ENCODE results near the gene ADI1. TPM values are rescaled to one million over a fixed set of nuclear protein-coding genes. Genes with fewer than 3 reads are reported as not detected.

ADI1 gene
- polyA plus RNA-seq, 1 of the 3 experiments (the other 2 are of a cell fraction): 67.2 TPM

DNA sequence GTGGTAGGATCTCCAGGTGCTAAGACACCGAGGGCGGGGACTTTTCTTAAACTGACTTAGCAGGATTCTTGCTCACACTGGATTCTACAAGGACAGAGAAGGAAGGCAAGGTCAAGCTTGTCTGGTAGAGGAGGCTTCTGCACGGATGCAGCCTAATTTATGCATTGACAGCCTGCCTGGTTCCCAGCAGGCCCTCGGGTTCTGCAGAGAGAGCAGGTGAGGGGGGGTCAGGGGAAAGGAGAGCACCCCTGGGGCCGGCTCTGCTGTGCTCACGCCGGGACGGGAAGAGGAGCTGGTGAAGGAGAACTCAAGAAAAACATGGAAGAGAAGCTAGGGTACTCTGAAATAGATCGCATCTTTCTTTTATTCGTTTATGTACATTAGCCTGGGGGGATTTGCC, 46.4 kb downstream of the ADI1 start:
- POLR2A ChIA-PET: no interaction called here
- CTCF ChIA-PET: interaction anchor here (0.9 to 15.2 kb wide), 4 partner anchors 10 to 51 kb away, joined by 3 to 127 read pairs (median 9); no protein-coding TSS in a partner anchor

DNA sequence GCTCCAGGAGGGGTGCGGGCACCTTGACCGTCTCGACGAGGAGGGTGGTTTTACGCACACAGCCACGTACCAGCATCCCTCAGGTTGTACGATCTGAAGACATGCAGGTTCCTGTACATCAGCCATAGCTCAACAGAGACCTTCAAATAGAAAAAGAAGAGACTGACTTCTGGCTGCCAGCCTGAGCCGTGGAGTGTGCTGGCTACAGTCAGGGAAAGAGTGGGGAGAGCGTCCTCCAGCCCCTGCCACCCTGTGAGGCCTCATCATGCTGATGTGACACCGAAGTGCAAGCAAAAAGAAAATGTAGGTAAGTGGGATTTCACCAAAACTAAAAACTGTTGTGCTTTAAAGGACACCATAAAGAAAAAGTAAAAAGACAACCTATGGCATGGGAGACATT, 47.0 kb downstream of the ADI1 start:
- ChIA-PET POLR2A (no interaction called here), CTCF (interaction anchor here (3.4 to 15.2 kb wide), 2 partner anchors 9 to 48 kb away, joined by 15 to 127 read pairs; no protein-coding TSS in a partner anchor)
- no peak for DNase-seq
- Histone ChIP-seq H4K20me1 (ENCODE audit: insufficient read depth) (no peaks in the 10 kb centered on the region), H3K4me2 (no peak overlapping the region), H3K4me3 (ENCODE audit: low read depth in 2 of 2, low read length in 1 of 2) (no peak overlapping the region), H3K79me2 (ENCODE audit: insufficient read depth) (no peaks in the 10 kb centered on the region), H3F3A (replicated peaks; ENCODE audit: insufficient read depth) (no peaks in the 10 kb centered on the region), H2AFZ (ENCODE audit: low read depth) (no peak overlapping the region), H3K36me3 (replicated peaks in 1 of 2; ENCODE audit: control insufficient read depth in 1 of 2, insufficient read depth in 2 of 2, low read length in 1 of 2) (peaks cover 6 to 56% of the 10 kb centered on the region in 2 experiments), H3K9me2 (no peaks in the 10 kb centered on the region), H3K9me3 (no peaks in the 10 kb centered on the region), H3K4me1 (ENCODE audit: control insufficient read depth in 1 of 2, insufficient read depth in 2 of 2, low read depth in 1 of 2, low read length in 1 of 2) (peaks cover 2 to 9% of the 10 kb centered on the region in 2 experiments; a peak in 2 of 4 replicates), H3K27me3 (ENCODE audit: insufficient read depth) (no peaks in the 10 kb centered on the region), H3K27ac (ENCODE audit: low read depth in 2 of 2, low read length in 1 of 2) (no peak overlapping the region; a peak in 1 of 4 replicates), H3K9ac (no peak overlapping the region)
- 98% methylated on average over 10 of the region's 10 CpGs for WGBS (ENCODE audit: low lambda C conversion rate)
- no peak for TF ChIP-seq EP300 (IDR thresholded peaks at IDR 0.05; ENCODE audit: borderline replicate concordance in 1 of 2, low read depth in 1 of 2, low read length in 1 of 2)
- TF ChIP-seq, protein P1, sequence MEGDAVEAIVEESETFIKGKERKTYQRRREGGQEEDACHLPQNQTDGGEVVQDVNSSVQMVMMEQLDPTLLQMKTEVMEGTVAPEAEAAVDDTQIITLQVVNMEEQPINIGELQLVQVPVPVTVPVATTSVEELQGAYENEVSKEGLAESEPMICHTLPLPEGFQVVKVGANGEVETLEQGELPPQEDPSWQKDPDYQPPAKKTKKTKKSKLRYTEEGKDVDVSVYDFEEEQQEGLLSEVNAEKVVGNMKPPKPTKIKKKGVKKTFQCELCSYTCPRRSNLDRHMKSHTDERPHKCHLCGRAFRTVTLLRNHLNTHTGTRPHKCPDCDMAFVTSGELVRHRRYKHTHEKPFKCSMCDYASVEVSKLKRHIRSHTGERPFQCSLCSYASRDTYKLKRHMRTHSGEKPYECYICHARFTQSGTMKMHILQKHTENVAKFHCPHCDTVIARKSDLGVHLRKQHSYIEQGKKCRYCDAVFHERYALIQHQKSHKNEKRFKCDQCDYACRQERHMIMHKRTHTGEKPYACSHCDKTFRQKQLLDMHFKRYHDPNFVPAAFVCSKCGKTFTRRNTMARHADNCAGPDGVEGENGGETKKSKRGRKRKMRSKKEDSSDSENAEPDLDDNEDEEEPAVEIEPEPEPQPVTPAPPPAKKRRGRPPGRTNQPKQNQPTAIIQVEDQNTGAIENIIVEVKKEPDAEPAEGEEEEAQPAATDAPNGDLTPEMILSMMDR (IDR thresholded peaks at IDR 0.05): no peak
- TF ChIP-seq, protein P2, sequence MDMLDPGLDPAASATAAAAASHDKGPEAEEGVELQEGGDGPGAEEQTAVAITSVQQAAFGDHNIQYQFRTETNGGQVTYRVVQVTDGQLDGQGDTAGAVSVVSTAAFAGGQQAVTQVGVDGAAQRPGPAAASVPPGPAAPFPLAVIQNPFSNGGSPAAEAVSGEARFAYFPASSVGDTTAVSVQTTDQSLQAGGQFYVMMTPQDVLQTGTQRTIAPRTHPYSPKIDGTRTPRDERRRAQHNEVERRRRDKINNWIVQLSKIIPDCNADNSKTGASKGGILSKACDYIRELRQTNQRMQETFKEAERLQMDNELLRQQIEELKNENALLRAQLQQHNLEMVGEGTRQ (IDR thresholded peaks at IDR 0.05; ENCODE audit: borderline replicate concordance, low read depth, low read length): no peak
- TF ChIP-seq ELF1 (IDR thresholded peaks at IDR 0.05): no peak
- TF ChIP-seq RXRA (IDR thresholded peaks at IDR 0.05; ENCODE audit: borderline replicate concordance, low read depth): no peak
- no peak for TF ChIP-seq TCF12 (IDR thresholded peaks at IDR 0.05)
- TF ChIP-seq SIN3A (IDR thresholded peaks at IDR 0.05; ENCODE audit: borderline replicate concordance, low read depth, low read length): no peak
- no peak for TF ChIP-seq TEAD4 (IDR thresholded peaks at IDR 0.05; ENCODE audit: borderline replicate concordance, insufficient read depth)
- TF ChIP-seq RCOR1 (IDR thresholded peaks at IDR 0.05; ENCODE audit: low read length): no peak
- no peak for TF ChIP-seq MXI1 (IDR thresholded peaks at IDR 0.05; ENCODE audit: low read depth, low read length)
- TF ChIP-seq YY1 (IDR thresholded peaks at IDR 0.05; ENCODE audit: low read depth): no peak
- TF ChIP-seq, protein P3, sequence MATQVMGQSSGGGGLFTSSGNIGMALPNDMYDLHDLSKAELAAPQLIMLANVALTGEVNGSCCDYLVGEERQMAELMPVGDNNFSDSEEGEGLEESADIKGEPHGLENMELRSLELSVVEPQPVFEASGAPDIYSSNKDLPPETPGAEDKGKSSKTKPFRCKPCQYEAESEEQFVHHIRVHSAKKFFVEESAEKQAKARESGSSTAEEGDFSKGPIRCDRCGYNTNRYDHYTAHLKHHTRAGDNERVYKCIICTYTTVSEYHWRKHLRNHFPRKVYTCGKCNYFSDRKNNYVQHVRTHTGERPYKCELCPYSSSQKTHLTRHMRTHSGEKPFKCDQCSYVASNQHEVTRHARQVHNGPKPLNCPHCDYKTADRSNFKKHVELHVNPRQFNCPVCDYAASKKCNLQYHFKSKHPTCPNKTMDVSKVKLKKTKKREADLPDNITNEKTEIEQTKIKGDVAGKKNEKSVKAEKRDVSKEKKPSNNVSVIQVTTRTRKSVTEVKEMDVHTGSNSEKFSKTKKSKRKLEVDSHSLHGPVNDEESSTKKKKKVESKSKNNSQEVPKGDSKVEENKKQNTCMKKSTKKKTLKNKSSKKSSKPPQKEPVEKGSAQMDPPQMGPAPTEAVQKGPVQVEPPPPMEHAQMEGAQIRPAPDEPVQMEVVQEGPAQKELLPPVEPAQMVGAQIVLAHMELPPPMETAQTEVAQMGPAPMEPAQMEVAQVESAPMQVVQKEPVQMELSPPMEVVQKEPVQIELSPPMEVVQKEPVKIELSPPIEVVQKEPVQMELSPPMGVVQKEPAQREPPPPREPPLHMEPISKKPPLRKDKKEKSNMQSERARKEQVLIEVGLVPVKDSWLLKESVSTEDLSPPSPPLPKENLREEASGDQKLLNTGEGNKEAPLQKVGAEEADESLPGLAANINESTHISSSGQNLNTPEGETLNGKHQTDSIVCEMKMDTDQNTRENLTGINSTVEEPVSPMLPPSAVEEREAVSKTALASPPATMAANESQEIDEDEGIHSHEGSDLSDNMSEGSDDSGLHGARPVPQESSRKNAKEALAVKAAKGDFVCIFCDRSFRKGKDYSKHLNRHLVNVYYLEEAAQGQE (IDR thresholded peaks at IDR 0.05; ENCODE audit: low read depth, low read length): no peak

More for the DNA sequence above, 46.4 kb downstream of the ADI1 start:
- Histone ChIP-seq H4K20me1 (ENCODE audit: insufficient read depth) (no peaks in the 10 kb centered on the region), H2AFZ (ENCODE audit: low read depth) (no peak overlapping the region), H3K4me3 (ENCODE audit: low read depth in 2 of 2, low read length in 1 of 2) (no peak overlapping the region), H3K4me1 (ENCODE audit: control insufficient read depth in 1 of 2, insufficient read depth in 2 of 2, low read depth in 1 of 2, low read length in 1 of 2) (peaks cover 2 to 9% of the 10 kb centered on the region in 2 experiments; a peak in 2 of 4 replicates), H3K9me3 (no peaks in the 10 kb centered on the region), H3K27ac (ENCODE audit: low read depth in 2 of 2, low read length in 1 of 2) (no peak overlapping the region), H3K36me3 (replicated peaks in 1 of 2; ENCODE audit: control insufficient read depth in 1 of 2, insufficient read depth in 2 of 2, low read length in 1 of 2) (peaks cover 6 to 56% of the 10 kb centered on the region in 2 experiments), H3K4me2 (no peak overlapping the region), H3K9ac (no peak overlapping the region), H3F3A (replicated peaks; ENCODE audit: insufficient read depth) (no peaks in the 10 kb centered on the region), H3K9me2 (no peaks in the 10 kb centered on the region), H3K79me2 (ENCODE audit: insufficient read depth) (no peaks in the 10 kb centered on the region), H3K27me3 (ENCODE audit: insufficient read depth) (no peaks in the 10 kb centered on the region)
- 83% methylated on average over 10 of the region's 10 CpGs for WGBS (ENCODE audit: low lambda C conversion rate)
- no peak for TF ChIP-seq MXI1 (IDR thresholded peaks at IDR 0.05; ENCODE audit: low read depth, low read length)
- no peak for TF ChIP-seq JUND (IDR thresholded peaks at IDR 0.05)
- no peak for TF ChIP-seq TAF1 (IDR thresholded peaks at IDR 0.05; ENCODE audit: borderline replicate concordance, low read depth, low read length)
- TF ChIP-seq NFIC (IDR thresholded peaks at IDR 0.05; ENCODE audit: borderline replicate concordance): no peak
- no peak for TF ChIP-seq RFX5 (IDR thresholded peaks at IDR 0.05; ENCODE audit: low read length)
- TF ChIP-seq TEAD4 (IDR thresholded peaks at IDR 0.05; ENCODE audit: borderline replicate concordance, insufficient read depth): no peak
- TF ChIP-seq, protein P4, sequence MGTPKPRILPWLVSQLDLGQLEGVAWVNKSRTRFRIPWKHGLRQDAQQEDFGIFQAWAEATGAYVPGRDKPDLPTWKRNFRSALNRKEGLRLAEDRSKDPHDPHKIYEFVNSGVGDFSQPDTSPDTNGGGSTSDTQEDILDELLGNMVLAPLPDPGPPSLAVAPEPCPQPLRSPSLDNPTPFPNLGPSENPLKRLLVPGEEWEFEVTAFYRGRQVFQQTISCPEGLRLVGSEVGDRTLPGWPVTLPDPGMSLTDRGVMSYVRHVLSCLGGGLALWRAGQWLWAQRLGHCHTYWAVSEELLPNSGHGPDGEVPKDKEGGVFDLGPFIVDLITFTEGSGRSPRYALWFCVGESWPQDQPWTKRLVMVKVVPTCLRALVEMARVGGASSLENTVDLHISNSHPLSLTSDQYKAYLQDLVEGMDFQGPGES (IDR thresholded peaks at IDR 0.05; ENCODE audit: low read depth, low read length): no peak
- TF ChIP-seq EZH2phosphoT487 (IDR thresholded peaks at IDR 0.05; ENCODE audit: borderline replicate concordance, low read depth): no peak
- TF ChIP-seq SIN3A (IDR thresholded peaks at IDR 0.05; ENCODE audit: borderline replicate concordance, low read depth, low read length): no peak
- TF ChIP-seq, protein P5, sequence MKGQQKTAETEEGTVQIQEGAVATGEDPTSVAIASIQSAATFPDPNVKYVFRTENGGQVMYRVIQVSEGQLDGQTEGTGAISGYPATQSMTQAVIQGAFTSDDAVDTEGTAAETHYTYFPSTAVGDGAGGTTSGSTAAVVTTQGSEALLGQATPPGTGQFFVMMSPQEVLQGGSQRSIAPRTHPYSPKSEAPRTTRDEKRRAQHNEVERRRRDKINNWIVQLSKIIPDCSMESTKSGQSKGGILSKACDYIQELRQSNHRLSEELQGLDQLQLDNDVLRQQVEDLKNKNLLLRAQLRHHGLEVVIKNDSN (IDR thresholded peaks at IDR 0.05; ENCODE audit: borderline replicate concordance, low read depth): no peak
- TF ChIP-seq ELF1 (IDR thresholded peaks at IDR 0.05): no peak
- TF ChIP-seq, protein P6, sequence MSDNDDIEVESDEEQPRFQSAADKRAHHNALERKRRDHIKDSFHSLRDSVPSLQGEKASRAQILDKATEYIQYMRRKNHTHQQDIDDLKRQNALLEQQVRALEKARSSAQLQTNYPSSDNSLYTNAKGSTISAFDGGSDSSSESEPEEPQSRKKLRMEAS (IDR thresholded peaks at IDR 0.05; ENCODE audit: low read depth): no peak
- no peak for DNase-seq

All from SK-N-SH (cell line).